Measurements from ENCODE around the gene RTF2.
"Not testable (repeated sequence)": the region's sequence is repeated elsewhere in the genome, so short reads cannot be mapped to it uniquely, and the experiment has no call there.

RTF2 gene

GRCh38 chr20:56487216-56487615 is 18.8 kb downstream of the RTF2 start:
- no peak for DNase-seq (ENCODE audit: low read depth in 2 of 2, low spot score in 1 of 2)

GRCh38 chr20:56488566-56488965 is 20.1 kb downstream of the RTF2 start:
- DNase-seq (ENCODE audit: low read depth in 2 of 2, low spot score in 1 of 2), result no peak

GRCh38 chr20:56501116-56501515 is 32.7 kb downstream of the RTF2 start:
- no peak for DNase-seq (ENCODE audit: low read depth in 2 of 2, low spot score in 1 of 2)

GRCh38 chr20:56503916-56504315 is 35.5 kb downstream of the RTF2 start:
- DNase-seq (ENCODE audit: low read depth in 2 of 2, low spot score in 1 of 2), result no peak

- DNase-seq (ENCODE audit: low read depth in 2 of 2, low spot score in 1 of 2), result no peak
These were observed 36.1 kb downstream of the RTF2 start for GRCh38 chr20:56504373-56505005.

- no peak for DNase-seq (ENCODE audit: low read depth in 2 of 2, low spot score in 1 of 2)
These were observed 37.7 kb downstream of the RTF2 start for GRCh38 chr20:56506103-56506502.

- DNase-seq (ENCODE audit: low read depth in 2 of 2, low spot score in 1 of 2), result no peak
These were observed 43.5 kb downstream of the RTF2 start for GRCh38 chr20:56511926-56512325.

GRCh38 chr20:56513161-56514150 is 45.0 kb downstream of the RTF2 start:
- no peak for DNase-seq (ENCODE audit: low read depth in 2 of 2, low spot score in 1 of 2)

GRCh38 chr20:56516631-56517030 is 48.2 kb downstream of the RTF2 start:
- no peak for DNase-seq (ENCODE audit: low read depth in 2 of 2, low spot score in 1 of 2)

GRCh38 chr20:56517211-56517610 is 48.8 kb downstream of the RTF2 start:
- DNase-seq (ENCODE audit: low read depth in 2 of 2, low spot score in 1 of 2), result no peak

GRCh38 chr20:56517641-56518040 is 49.2 kb downstream of the RTF2 start:
- DNase-seq (ENCODE audit: low read depth in 2 of 2, low spot score in 1 of 2), result no peak

GRCh38 chr20:56518126-56518525 is 49.7 kb downstream of the RTF2 start:
- DNase-seq (ENCODE audit: low read depth in 2 of 2, low spot score in 1 of 2), result no peak

- DNase-seq (ENCODE audit: low read depth in 2 of 2, low spot score in 1 of 2), result no peak
These were observed 50.4 kb downstream of the RTF2 start for GRCh38 chr20:56518721-56519398.

GRCh38 chr20:56519551-56519950 is 51.1 kb downstream of the RTF2 start:
- DNase-seq (ENCODE audit: low read depth in 2 of 2, low spot score in 1 of 2), result no peak

GRCh38 chr20:56520180-56520579 is 51.8 kb downstream of the RTF2 start:
- no peak for DNase-seq (ENCODE audit: low read depth in 2 of 2, low spot score in 1 of 2)

- not testable (repeated sequence) for DNase-seq (ENCODE audit: low read depth in 2 of 2, low spot score in 1 of 2)
These were observed 52.4 kb downstream of the RTF2 start for GRCh38 chr20:56520746-56521354.

GRCh38 chr20:56522311-56522710 is 53.9 kb downstream of the RTF2 start:
- DNase-seq (ENCODE audit: low read depth in 2 of 2, low spot score in 1 of 2), result no peak

- not testable (repeated sequence) for DNase-seq (ENCODE audit: low read depth in 2 of 2, low spot score in 1 of 2)
These were observed 56.0 kb downstream of the RTF2 start, which contains the start of gene FAM209A for GRCh38 chr20:56524444-56524843. TSS of gene FAM209A (plus strand) at chr20:56524744. CDS start at chr20:56524809, 65 bp downstream.

GRCh38 chr20:56527521-56527920 is 59.1 kb downstream of the RTF2 start:
- no peak for DNase-seq (ENCODE audit: low read depth in 2 of 2, low spot score in 1 of 2)

- not testable (repeated sequence) for DNase-seq (ENCODE audit: low read depth in 2 of 2, low spot score in 1 of 2)
These were observed 64.5 kb downstream of the RTF2 start, which contains the start of gene FAM209B for GRCh38 chr20:56532946-56533345. TSS of gene FAM209B (plus strand) at chr20:56533246. CDS start at chr20:56533342, 96 bp downstream.

GRCh38 chr20:56537997-56538396 is 69.6 kb downstream of the RTF2 start:
- DNase-seq (ENCODE audit: low read depth in 2 of 2, low spot score in 1 of 2), result no peak
